ENCODE measurements around the gene NHS. TPM values are rescaled to one million over a fixed set of nuclear protein-coding genes. Genes with fewer than 3 reads are reported as not detected.

NHS gene
- total RNA-seq, 1 experiment from 2014 or later, result 19.5 TPM

DNA sequence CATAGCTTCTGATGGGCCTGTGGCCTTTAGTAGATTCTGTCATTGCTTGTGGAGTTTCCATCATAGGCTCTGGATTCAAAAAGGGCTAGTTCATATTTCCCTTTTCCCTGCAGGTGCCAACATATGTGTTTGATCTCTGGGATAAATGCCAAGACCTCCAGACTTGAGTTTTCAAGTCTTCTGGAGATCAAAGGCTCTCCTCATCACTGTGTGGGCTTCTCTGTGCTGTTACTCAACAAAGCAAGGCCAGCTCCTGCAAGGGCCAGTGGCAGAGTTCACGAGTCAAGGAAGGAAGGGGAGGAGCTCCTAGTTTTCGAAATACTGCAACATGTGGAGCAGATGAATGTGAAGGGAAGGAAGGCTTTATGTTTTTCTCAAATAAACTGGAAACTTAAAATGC is 299.6 kb downstream of the NHS start:
- H3K4me3 Mint-ChIP-seq (ENCODE audit: low read depth, unreplicated experiment), result no peak overlapping the region
- CTCF ChIA-PET, result no interaction called here
- intact Hi-C loops (cut with micrococcal nuclease; ENCODE audit: unreplicated experiment), result no loop called here
- peaks cover 35% of the 10 kb centered on the region for H3K4me1 Mint-ChIP-seq (ENCODE audit: low read depth, unreplicated experiment)
- BruUV-seq (replicated peaks), result no TSS peak
- H3K27ac Mint-ChIP-seq (ENCODE audit: unreplicated experiment), result no peak overlapping the region
- TF ChIP-seq, protein P1, sequence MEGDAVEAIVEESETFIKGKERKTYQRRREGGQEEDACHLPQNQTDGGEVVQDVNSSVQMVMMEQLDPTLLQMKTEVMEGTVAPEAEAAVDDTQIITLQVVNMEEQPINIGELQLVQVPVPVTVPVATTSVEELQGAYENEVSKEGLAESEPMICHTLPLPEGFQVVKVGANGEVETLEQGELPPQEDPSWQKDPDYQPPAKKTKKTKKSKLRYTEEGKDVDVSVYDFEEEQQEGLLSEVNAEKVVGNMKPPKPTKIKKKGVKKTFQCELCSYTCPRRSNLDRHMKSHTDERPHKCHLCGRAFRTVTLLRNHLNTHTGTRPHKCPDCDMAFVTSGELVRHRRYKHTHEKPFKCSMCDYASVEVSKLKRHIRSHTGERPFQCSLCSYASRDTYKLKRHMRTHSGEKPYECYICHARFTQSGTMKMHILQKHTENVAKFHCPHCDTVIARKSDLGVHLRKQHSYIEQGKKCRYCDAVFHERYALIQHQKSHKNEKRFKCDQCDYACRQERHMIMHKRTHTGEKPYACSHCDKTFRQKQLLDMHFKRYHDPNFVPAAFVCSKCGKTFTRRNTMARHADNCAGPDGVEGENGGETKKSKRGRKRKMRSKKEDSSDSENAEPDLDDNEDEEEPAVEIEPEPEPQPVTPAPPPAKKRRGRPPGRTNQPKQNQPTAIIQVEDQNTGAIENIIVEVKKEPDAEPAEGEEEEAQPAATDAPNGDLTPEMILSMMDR (IDR thresholded peaks at IDR 0.05; ENCODE audit: unreplicated experiment), result no peak
- DNase-seq, result peak; percentile 5
- no peaks in the 10 kb centered on the region for H3K27me3 Mint-ChIP-seq (ENCODE audit: unreplicated experiment)
- H3K36me3 Mint-ChIP-seq (ENCODE audit: insufficient read depth, unreplicated experiment), result no peaks in the 10 kb centered on the region
- peaks cover 5% of the 10 kb centered on the region for H3K9me3 Mint-ChIP-seq (ENCODE audit: low read depth, unreplicated experiment)

DNA sequence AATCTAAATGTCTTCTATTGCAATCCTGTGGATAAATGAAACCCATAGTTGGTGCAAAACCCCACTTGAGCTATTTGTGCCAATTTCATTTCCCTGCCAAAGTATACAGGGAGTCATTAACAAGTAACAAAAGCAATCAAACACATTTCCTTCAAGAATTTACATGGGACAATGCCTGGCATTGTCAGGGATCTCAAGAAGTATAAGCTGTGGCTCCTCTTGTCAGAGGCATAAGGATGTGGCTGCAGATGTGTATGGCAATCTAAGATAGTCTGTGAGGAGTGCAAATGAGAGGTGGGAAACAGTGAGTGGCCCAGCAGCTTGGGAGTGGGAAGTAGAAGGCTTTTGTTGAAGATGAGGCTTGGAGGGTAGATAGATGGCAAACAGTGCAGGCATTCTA is 304.3 kb downstream of the NHS start:
- TF ChIP-seq, protein P1 (IDR thresholded peaks at IDR 0.05; ENCODE audit: unreplicated experiment), result no peak
- Mint-ChIP-seq H3K9me3 (ENCODE audit: low read depth, unreplicated experiment) (no peaks in the 10 kb centered on the region), H3K27ac (ENCODE audit: unreplicated experiment) (peak overlapping the region; percentile 7), H3K4me1 (ENCODE audit: low read depth, unreplicated experiment) (peaks cover 49% of the 10 kb centered on the region), H3K4me3 (ENCODE audit: low read depth, unreplicated experiment) (peak overlapping the region; percentile 17), H3K27me3 (ENCODE audit: unreplicated experiment) (no peaks in the 10 kb centered on the region), H3K36me3 (ENCODE audit: insufficient read depth, unreplicated experiment) (no peaks in the 10 kb centered on the region)
- no TSS peak for BruUV-seq (replicated peaks)
- CTCF ChIA-PET, result interaction anchor here (1.1 to 1.6 kb wide), 3 partner anchors 84 to 123 kb away, joined by 4 to 12 read pairs (median 5); no protein-coding TSS in a partner anchor
- DNase-seq, result no peak
- intact Hi-C loops (cut with micrococcal nuclease; ENCODE audit: unreplicated experiment), result no loop called here

DNA sequence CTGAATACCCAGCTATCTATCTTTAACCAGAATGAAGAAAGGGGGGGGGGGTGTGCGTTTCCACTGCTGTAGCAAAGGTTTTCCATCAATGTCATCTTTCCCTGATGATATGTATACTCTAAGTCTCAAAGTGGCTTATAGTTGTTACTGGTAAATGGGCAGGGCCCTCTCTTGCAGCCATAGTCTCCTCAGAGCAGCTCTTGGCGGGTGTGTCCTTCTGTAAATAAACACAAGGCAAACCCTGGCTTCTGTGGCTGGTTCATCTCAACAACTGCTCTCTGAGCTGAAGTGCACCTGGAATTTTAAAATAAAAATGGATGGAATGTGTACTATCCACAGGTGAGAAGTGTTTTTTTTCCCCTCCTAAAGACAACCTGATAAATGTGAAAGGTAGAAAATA is 304.8 kb downstream of the NHS start:
- Mint-ChIP-seq H3K36me3 (ENCODE audit: insufficient read depth, unreplicated experiment) (no peaks in the 10 kb centered on the region), H3K4me3 (ENCODE audit: low read depth, unreplicated experiment) (peak overlapping the region; percentile 17), H3K27ac (ENCODE audit: unreplicated experiment) (peak overlapping the region; percentile 27), H3K4me1 (ENCODE audit: low read depth, unreplicated experiment) (peaks cover 44% of the 10 kb centered on the region), H3K27me3 (ENCODE audit: unreplicated experiment) (no peaks in the 10 kb centered on the region), H3K9me3 (ENCODE audit: low read depth, unreplicated experiment) (no peaks in the 10 kb centered on the region)
- intact Hi-C loops (cut with micrococcal nuclease; ENCODE audit: unreplicated experiment), result no loop called here
- TF ChIP-seq, protein P1 (IDR thresholded peaks at IDR 0.05; ENCODE audit: unreplicated experiment), result no peak
- CTCF ChIA-PET, result interaction anchor here (1.1 to 1.6 kb wide), 3 partner anchors 85 to 124 kb away, joined by 4 to 12 read pairs (median 5); no protein-coding TSS in a partner anchor
- BruUV-seq (replicated peaks), result no TSS peak
- no peak for DNase-seq

DNA sequence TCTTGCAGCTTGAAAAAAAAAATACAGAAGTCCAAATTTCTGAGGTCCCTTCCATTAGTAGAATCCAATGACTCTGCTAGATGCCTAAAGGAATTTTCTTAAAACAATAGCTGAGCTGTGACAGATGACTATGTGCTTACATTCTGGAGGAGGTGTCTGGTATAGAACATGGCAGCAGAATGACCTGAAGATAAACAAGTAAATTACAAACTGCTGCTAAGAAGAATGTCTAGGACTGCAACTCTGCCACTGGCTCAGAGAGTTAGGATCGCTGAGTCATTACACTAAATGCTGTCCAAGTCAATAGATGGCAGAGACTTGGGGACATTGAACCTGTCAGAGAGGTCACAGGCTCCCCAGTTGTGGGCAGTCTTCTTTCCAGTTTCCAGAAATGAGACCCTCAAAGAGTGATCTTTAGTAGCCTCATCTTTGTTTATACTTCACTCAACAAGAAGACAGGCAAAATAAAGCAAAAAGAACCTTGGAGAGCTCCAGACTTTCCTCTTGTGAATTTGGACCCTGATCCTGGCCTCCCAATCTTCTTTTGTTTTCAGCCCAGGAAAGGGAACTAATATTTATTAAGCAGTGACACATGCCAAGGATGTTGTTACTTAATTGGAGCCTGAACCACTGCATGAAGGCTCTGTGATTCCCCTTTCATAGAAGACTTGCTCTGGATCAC is 305.9 kb downstream of the NHS start:
- H3K27ac Mint-ChIP-seq (ENCODE audit: unreplicated experiment), result peak overlapping the region; percentile 27
- no peaks in the 10 kb centered on the region for H3K27me3 Mint-ChIP-seq (ENCODE audit: unreplicated experiment)
- no peak for DNase-seq
- CTCF ChIA-PET, result interaction anchor here (0.6 kb wide), 1 partner anchor 73 kb away, joined by 4 read pairs; no protein-coding TSS in a partner anchor
- no peak overlapping the region for H3K4me3 Mint-ChIP-seq (ENCODE audit: low read depth, unreplicated experiment)
- H3K36me3 Mint-ChIP-seq (ENCODE audit: insufficient read depth, unreplicated experiment), result no peaks in the 10 kb centered on the region
- intact Hi-C loops (cut with micrococcal nuclease; ENCODE audit: unreplicated experiment), result no loop called here
- H3K9me3 Mint-ChIP-seq (ENCODE audit: low read depth, unreplicated experiment), result no peaks in the 10 kb centered on the region
- BruUV-seq (replicated peaks), result no TSS peak
- peaks cover 41% of the 10 kb centered on the region for H3K4me1 Mint-ChIP-seq (ENCODE audit: low read depth, unreplicated experiment)
- TF ChIP-seq, protein P1 (IDR thresholded peaks at IDR 0.05; ENCODE audit: unreplicated experiment), result no peak

Data from Calu3 (cell line).